HepG2 (cell line): ENCODE data around the gene METTL27. TPM values are rescaled to one million over a fixed set of nuclear protein-coding genes. Genes with fewer than 3 reads are reported as not detected.

ENCODE experiments used
- ARHGAP35 ChIP-seq: sonication (generic); formaldehyde crosslinking; IDR thresholded peaks from 2 replicates; pipeline ENCODE4 v1.9.0; 2022; ENCODE audit warnings: mild to moderate bottlenecking, inconsistent platforms, moderate library complexity, missing genetic modification reagents, borderline replicate concordance
- ATF2 ChIP-seq: sonication (generic); formaldehyde crosslinking; IDR thresholded peaks from 2 replicates; pipeline ENCODE4 v1.4.0; 2020; ENCODE audit warnings: missing genetic modification reagents
- ATRX ChIP-seq: sonication (generic); formaldehyde crosslinking; IDR thresholded peaks from 2 replicates; pipeline ENCODE4 v1.4.0; 2020; ENCODE audit warnings: missing genetic modification reagents, borderline replicate concordance
- HNRNPL ChIP-seq: fragments of 200-400 bp; formaldehyde crosslinking; IDR thresholded peaks from 2 replicates; pipeline ENCODE4 v1.6.1; 2017; ENCODE audit warnings: mild to moderate bottlenecking, low read depth, low read length
- KLF12 ChIP-seq: sonication (generic); formaldehyde crosslinking; IDR thresholded peaks from 2 replicates; pipeline ENCODE4 v1.4.0; 2020; ENCODE audit warnings: missing genetic modification reagents, borderline replicate concordance
- MAFF ChIP-seq: IDR thresholded peaks from 2 replicates; pipeline ENCODE4 v1.6.1; 2011; ENCODE audit warnings: low read depth, low read length, improper control_type of control experiment
- MAFG ChIP-seq: sonication (generic); formaldehyde crosslinking; IDR thresholded peaks from 2 replicates; pipeline ENCODE4 v1.5.1; 2020; ENCODE audit warnings: mild to moderate bottlenecking, missing genetic modification reagents
- NR2F1 ChIP-seq, 2 experiments: fragments of 450-650 bp in 1 of 2; formaldehyde crosslinking in 1 of 2; IDR thresholded peaks; 2 replicates each; pipeline versions ENCODE4 v1.5.0 to v1.6.1; 2016 to 2020; ENCODE audit warnings: mild to moderate bottlenecking in 1 of 2, missing compliant biosample characterization in 1 of 2, missing genetic modification reagents in 1 of 2, moderate library complexity in 1 of 2
- NR2F6 ChIP-seq, 2 experiments: IDR thresholded peaks; 2 replicates each; pipeline ENCODE4 v1.6.1; 2016; ENCODE audit warnings: antibody characterized with exemption in 1 of 2, mild to moderate bottlenecking in 1 of 2
- ONECUT2 ChIP-seq: sonication (generic); formaldehyde crosslinking; IDR thresholded peaks from 2 replicates; pipeline ENCODE4 v1.4.0; 2020; ENCODE audit warnings: missing genetic modification reagents
- SP5 ChIP-seq: IDR thresholded peaks from 2 replicates; pipeline ENCODE4 v1.6.1; 2016; ENCODE audit warnings: low read depth, borderline replicate concordance
- YEATS2 ChIP-seq: sonication (generic); formaldehyde crosslinking; IDR thresholded peaks from 2 replicates; pipeline ENCODE4 v1.4.0; 2020; ENCODE audit warnings: missing genetic modification reagents, borderline replicate concordance
- ZNF30 ChIP-seq: sonication (generic); formaldehyde crosslinking; IDR thresholded peaks from 2 replicates; pipeline ENCODE4 v1.5.0; 2020; ENCODE audit warnings: mild to moderate bottlenecking, missing genetic modification reagents
- ZNF329 ChIP-seq: sonication (generic); formaldehyde crosslinking; IDR thresholded peaks from 2 replicates; pipeline ENCODE4 v1.9.0; 2021; ENCODE audit warnings: low read depth, mild to moderate bottlenecking, missing genetic modification reagents
- ZNF354B ChIP-seq: sonication (generic); formaldehyde crosslinking; IDR thresholded peaks from 2 replicates; pipeline ENCODE4 v1.8.0; 2022; ENCODE audit warnings: mild to moderate bottlenecking, missing genetic modification reagents
- ZNF501 ChIP-seq: sonication (generic); formaldehyde crosslinking; IDR thresholded peaks from 2 replicates; pipeline ENCODE4 v1.5.1; 2020; ENCODE audit warnings: mild to moderate bottlenecking, moderate library complexity, missing genetic modification reagents
- ZNF513 ChIP-seq: sonication (generic); formaldehyde crosslinking; conservative IDR thresholded peaks from 2 replicates; pipeline ENCODE4 v1.5.0; 2020; ENCODE audit warnings: missing genetic modification reagents
- ZNF614 ChIP-seq: IDR thresholded peaks from 2 replicates; pipeline ENCODE4 v1.6.1; 2018; ENCODE audit warnings: missing biosample characterization, missing genetic modification reagents, inconsistent platforms, borderline replicate concordance
- ZNF629 ChIP-seq: sonication (generic); formaldehyde crosslinking; conservative IDR thresholded peaks from 2 replicates; pipeline ENCODE4 v1.5.0; 2020; ENCODE audit warnings: missing genetic modification reagents
- ZNF660 ChIP-seq: sonication (generic); formaldehyde crosslinking; IDR thresholded peaks from 2 replicates; pipeline ENCODE4 v1.5.1; 2020; ENCODE audit warnings: mild to moderate bottlenecking, low read depth, missing genetic modification reagents, borderline replicate concordance
- ZNF816 ChIP-seq: sonication (generic); formaldehyde crosslinking; IDR thresholded peaks from 2 replicates; pipeline ENCODE4 v1.8.0; 2022; ENCODE audit warnings: missing genetic modification reagents, mild to moderate bottlenecking, borderline replicate concordance
- ZNF883 ChIP-seq: sonication (generic); formaldehyde crosslinking; IDR thresholded peaks from 2 replicates; pipeline ENCODE4 v1.5.1; 2020; ENCODE audit warnings: mild to moderate bottlenecking, missing genetic modification reagents; ENCODE audit errors: not compliant biosample characterization
- polyA plus RNA-seq, 8 experiments: library from polyadenylated mRNA; depleted of rRNA in 3 of 8; stranded (reverse) in 7 of 8; unstranded in 1 of 8; fragments of >200 nt; fragmentation: Illumina TruSeq in 4 of 8; extraction: Trizol in 4 of 8; gene quantifications; 2 replicates each; pipeline versions ENCODE4 v1.2.1 to v1.2.3, GENCODE V29; 2011 to 2016; ENCODE audit warnings: low read depth in 4 of 8, missing spikeins in 1 of 8, mixed read lengths in 1 of 8; ENCODE audit not compliant: insufficient read depth in 1 of 8
- total RNA-seq, 5 experiments: library from RNA; depleted of rRNA; stranded (reverse); fragments of >200 nt; fragmentation: Illumina TruSeq; extraction: Trizol; gene quantifications; 2 replicates each; pipeline ENCODE4 v1.2.3, GENCODE V29; 2016; ENCODE audit warnings: low read depth in 1 of 5
- TF ChIP-seq, protein P1 (sequence below): sonication (generic); formaldehyde crosslinking; IDR thresholded peaks from 2 replicates; pipeline ENCODE4; 2020; ENCODE audit warnings: missing genetic modification reagents, mild to moderate bottlenecking, borderline replicate concordance

The METTL27 gene
- total and polyA plus RNA-seq, 2 of the 13 experiments (the other 11 are each of a cell fraction or from before 2014, with no cell fraction given): 2.0 to 3.0 TPM

DNA sequence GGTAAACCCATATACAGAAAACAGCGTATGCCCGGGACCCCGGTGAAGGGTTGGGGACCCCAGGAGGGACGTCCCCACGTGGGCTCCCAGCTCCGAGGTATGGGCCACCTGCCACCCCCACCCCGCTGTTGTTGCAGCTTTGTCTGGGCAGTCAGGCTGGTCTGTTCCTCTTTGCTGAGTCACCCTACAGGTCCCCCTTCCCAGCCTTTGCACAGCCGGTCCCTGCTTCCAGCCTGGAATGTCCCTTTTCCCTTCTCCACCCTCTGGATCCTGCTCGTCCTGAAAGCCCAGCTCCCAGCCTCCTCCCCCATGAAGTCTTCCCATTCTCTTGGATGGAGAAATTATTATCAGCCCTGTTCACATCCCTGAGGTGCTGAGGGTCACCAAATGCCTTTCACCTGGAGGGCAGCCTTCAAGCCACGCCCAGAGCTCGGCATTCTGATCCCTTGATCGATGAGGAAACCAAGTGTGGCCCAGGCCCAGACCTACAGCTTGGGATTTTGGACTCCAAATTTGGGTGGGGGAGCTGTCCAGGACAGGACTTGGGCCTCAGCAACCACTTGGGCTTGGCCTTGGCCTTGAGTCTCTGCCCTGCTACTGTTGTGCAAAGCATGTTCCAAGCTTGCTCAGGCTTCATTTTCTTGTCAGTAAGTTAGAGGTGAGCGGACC lies 8.9 kb downstream of the METTL27 start (continued):
- no peak for TF ChIP-seq ZNF513 (CRISPR knock-in tag)
- TF ChIP-seq NR2F6 (IDR thresholded peaks at IDR 0.05): no peak; the same call in 1 of the 2 replicates
- no peak for TF ChIP-seq NR2F6 (CRISPR knock-in tag; IDR thresholded peaks at IDR 0.05)
- 0 out of 2 replicates have a peak, but pooled peaks have one; percentile 28 for TF ChIP-seq ZNF501
- TF ChIP-seq, protein P1, sequence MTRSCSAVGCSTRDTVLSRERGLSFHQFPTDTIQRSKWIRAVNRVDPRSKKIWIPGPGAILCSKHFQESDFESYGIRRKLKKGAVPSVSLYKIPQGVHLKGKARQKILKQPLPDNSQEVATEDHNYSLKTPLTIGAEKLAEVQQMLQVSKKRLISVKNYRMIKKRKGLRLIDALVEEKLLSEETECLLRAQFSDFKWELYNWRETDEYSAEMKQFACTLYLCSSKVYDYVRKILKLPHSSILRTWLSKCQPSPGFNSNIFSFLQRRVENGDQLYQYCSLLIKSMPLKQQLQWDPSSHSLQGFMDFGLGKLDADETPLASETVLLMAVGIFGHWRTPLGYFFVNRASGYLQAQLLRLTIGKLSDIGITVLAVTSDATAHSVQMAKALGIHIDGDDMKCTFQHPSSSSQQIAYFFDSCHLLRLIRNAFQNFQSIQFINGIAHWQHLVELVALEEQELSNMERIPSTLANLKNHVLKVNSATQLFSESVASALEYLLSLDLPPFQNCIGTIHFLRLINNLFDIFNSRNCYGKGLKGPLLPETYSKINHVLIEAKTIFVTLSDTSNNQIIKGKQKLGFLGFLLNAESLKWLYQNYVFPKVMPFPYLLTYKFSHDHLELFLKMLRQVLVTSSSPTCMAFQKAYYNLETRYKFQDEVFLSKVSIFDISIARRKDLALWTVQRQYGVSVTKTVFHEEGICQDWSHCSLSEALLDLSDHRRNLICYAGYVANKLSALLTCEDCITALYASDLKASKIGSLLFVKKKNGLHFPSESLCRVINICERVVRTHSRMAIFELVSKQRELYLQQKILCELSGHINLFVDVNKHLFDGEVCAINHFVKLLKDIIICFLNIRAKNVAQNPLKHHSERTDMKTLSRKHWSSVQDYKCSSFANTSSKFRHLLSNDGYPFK: no peak
- TF ChIP-seq ZNF883: no peak
- 0 out of 2 replicates have a peak, but pooled peaks have one; percentile 22 for TF ChIP-seq HNRNPL
- TF ChIP-seq ZNF660: no peak
- TF ChIP-seq ONECUT2 (CRISPR knock-in tag): no peak
- TF ChIP-seq MAFF: peak; percentile 42; the same call in 1 of the 2 replicates
- no peak for TF ChIP-seq ZNF30
- TF ChIP-seq YEATS2 (CRISPR knock-in tag): no peak
- no peak for TF ChIP-seq ARHGAP35 (CRISPR knock-in tag)
- no peak for TF ChIP-seq ATF2 (CRISPR knock-in tag)
- no peak for TF ChIP-seq NR2F1 (CRISPR knock-in tag; IDR thresholded peaks at IDR 0.05)
- no peak for TF ChIP-seq ZNF816 (CRISPR knock-in tag)
- peak; percentile 43; the same call in 1 of the 2 replicates for TF ChIP-seq ZNF614
- TF ChIP-seq KLF12 (CRISPR knock-in tag): no peak
- no peak for TF ChIP-seq ZNF629 (CRISPR knock-in tag)
- no peak for TF ChIP-seq ZNF354B (CRISPR knock-in tag)
- no peak for TF ChIP-seq SP5 (CRISPR knock-in tag)
- peak; percentile 94 for TF ChIP-seq ZNF329 (CRISPR knock-in tag)
- TF ChIP-seq ATRX (CRISPR knock-in tag): no peak
- TF ChIP-seq MAFG (CRISPR knock-in tag): peak; percentile 86
